Gastroesophageal sphincter (tissue), 3 donors: ENCODE results near the gene NBAS.

Experiments
- CTCF ChIP-seq, 4 experiments: fragments of 200-600 bp in 2 of 4; fragments of 450-650 bp in 2 of 4; sonication (generic) in 1 of 4; IDR thresholded peaks; one replicate each; pipeline ENCODE4 v1.5.1; 2017 to 2019; ENCODE audit warnings: antibody characterized with exemption in 4 of 4, mild to moderate bottlenecking in 2 of 4, moderate library complexity in 2 of 4
- EP300 ChIP-seq: sonication (generic); formaldehyde crosslinking; IDR thresholded peaks from one replicate; pipeline ENCODE4 v1.6.1; 2017; ENCODE audit warnings: antibody characterized with exemption, mild to moderate bottlenecking

- TF ChIP-seq EP300 (no peak), CTCF (IDR thresholded peaks at IDR 0.05) (no peak)
These were observed 80.1 kb downstream of the NBAS start for GRCh38 chr2:15481000-15481399.
